A673 (cell line): Measurements from ENCODE around the gene KCNAB2. TPM values are rescaled to one million over a fixed set of nuclear protein-coding genes. Genes with fewer than 3 reads are reported as not detected.

ENCODE experiments used
- BruUV-seq: library from RNA; stranded (reverse); fragments of 400-500 nt; replicated peaks from 2 replicates; lab custom pipeline; 2021; lab: Mats Ljungman, UMichigan
- CTCF ChIA-PET: fragments of 300-600 bp; sonication (Branson Sonifier 250); formaldehyde crosslinking; loops from one replicate; lab custom pipeline; 2022; ENCODE audit warnings: antibody characterized with exemption; lab: Charles Lee
- POLR2A ChIA-PET: fragments of 300-600 bp; sonication (Branson Sonifier 250); formaldehyde crosslinking; loops from one replicate; lab custom pipeline; 2022; ENCODE audit warnings: antibody characterized with exemption; ENCODE audit not compliant: low non-redundant PET; lab: Charles Lee
- DNase-seq: peaks from one replicate; pipeline ENCODE4 v3.0.0-alpha.2; 2015; ENCODE audit warnings: low spot score
- H3K27ac ChIP-seq: fragments of 200-600 bp; sonication (generic); 2 replicates; pipeline ENCODE4 v1.5.1; 2016; ENCODE audit warnings: mixed run types, low read depth, mild to moderate bottlenecking, mixed read lengths, antibody characterized with exemption, low read length; ENCODE audit not compliant: poor library complexity, severe bottlenecking
- H3K27me3 ChIP-seq: fragments of 200-600 bp; sonication (generic); replicated peaks from 2 replicates; pipeline ENCODE4 v1.6.1; 2017; ENCODE audit warnings: mixed run types, low read depth, mild to moderate bottlenecking, mixed read lengths, antibody characterized with exemption, low read length; ENCODE audit not compliant: insufficient read depth, poor library complexity
- H3K36me3 ChIP-seq: fragments of 200-600 bp; sonication (generic); 2 replicates; pipeline ENCODE4 v1.6.1; 2016; ENCODE audit warnings: mixed run types, mild to moderate bottlenecking, mixed read lengths, antibody characterized with exemption, low read length; ENCODE audit not compliant: insufficient read depth, poor library complexity, severe bottlenecking
- H3K4me1 ChIP-seq: fragments of 200-600 bp; sonication (generic); 2 replicates; pipeline ENCODE4 v1.6.1; 2017; ENCODE audit warnings: mixed run types, mild to moderate bottlenecking, mixed read lengths, antibody characterized with exemption, low read length; ENCODE audit not compliant: insufficient read depth, poor library complexity, severe bottlenecking
- H3K4me3 ChIP-seq: fragments of 200-600 bp; sonication (generic); 2 replicates; pipeline ENCODE4 v1.5.1; 2016; ENCODE audit warnings: low read depth, mixed run types, mild to moderate bottlenecking, mixed read lengths, low read length; ENCODE audit not compliant: poor library complexity, severe bottlenecking
- H3K9me3 ChIP-seq: fragments of 200-600 bp; sonication (generic); 2 replicates; pipeline ENCODE4 v1.6.1; 2016; ENCODE audit warnings: mixed run types, low read depth, mild to moderate bottlenecking, mixed read lengths, antibody characterized with exemption, low read length; ENCODE audit not compliant: poor library complexity, severe bottlenecking
- EZH2 ChIP-seq: fragments of 200-600 bp; sonication (generic); IDR thresholded peaks from 2 replicates; pipeline ENCODE4 v1.6.1; 2017; ENCODE audit warnings: borderline replicate concordance, low read depth, mild to moderate bottlenecking, mixed read lengths, antibody characterized with exemption, low read length; ENCODE audit not compliant: poor library complexity, severe bottlenecking
- intact Hi-C: fragments of 100-400 bp; cut with micrococcal nuclease; formaldehyde crosslinking; loops from one replicate; pipeline ENCODE4 v1.10.0; 2022; ENCODE audit not compliant: unreplicated experiment
- total RNA-seq: library from RNA; stranded (reverse); gene quantifications from 2 replicates; pipeline ENCODE4 v1.2.3, GENCODE V29; 2021
- TF ChIP-seq, protein P1 (sequence below): fragments of 300-800, 200-600 bp; sonication (generic); conservative IDR thresholded peaks from 2 replicates; pipeline ENCODE4 v1.5.1; 2017; ENCODE audit warnings: low read depth, mild to moderate bottlenecking, antibody characterized with exemption, low read length, moderate library complexity, mixed read lengths

The KCNAB2 gene
- total RNA-seq, 1 experiment from 2014 or later = 6.4 TPM

DNA sequence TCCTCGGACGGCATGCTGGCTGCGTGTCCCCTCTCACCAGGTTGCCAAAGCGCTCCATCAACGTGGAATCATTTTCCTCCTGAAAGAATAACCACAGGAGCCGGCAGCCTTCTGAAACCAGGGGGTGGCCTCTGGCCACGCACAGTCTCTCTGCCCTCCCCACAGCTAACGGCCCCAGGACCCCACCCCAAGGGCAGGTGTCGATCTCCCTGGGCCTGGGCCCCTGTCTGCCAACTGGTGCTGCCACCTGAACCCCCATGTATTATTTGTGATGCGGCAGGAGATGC lies 46.1 kb downstream of the KCNAB2 start:
- Histone ChIP-seq H3K4me1 (no peaks in the 10 kb centered on the region), H3K27me3 (no peaks in the 10 kb centered on the region), H3K9me3 (no peaks in the 10 kb centered on the region), H3K27ac (no peak overlapping the region), H3K4me3 (no peak overlapping the region), H3K36me3 (no peaks in the 10 kb centered on the region)
- intact Hi-C loops = no loop called here
- no peak for DNase-seq
- no TSS peak for BruUV-seq
- TF ChIP-seq EZH2 = no peak
- TF ChIP-seq, protein P1, sequence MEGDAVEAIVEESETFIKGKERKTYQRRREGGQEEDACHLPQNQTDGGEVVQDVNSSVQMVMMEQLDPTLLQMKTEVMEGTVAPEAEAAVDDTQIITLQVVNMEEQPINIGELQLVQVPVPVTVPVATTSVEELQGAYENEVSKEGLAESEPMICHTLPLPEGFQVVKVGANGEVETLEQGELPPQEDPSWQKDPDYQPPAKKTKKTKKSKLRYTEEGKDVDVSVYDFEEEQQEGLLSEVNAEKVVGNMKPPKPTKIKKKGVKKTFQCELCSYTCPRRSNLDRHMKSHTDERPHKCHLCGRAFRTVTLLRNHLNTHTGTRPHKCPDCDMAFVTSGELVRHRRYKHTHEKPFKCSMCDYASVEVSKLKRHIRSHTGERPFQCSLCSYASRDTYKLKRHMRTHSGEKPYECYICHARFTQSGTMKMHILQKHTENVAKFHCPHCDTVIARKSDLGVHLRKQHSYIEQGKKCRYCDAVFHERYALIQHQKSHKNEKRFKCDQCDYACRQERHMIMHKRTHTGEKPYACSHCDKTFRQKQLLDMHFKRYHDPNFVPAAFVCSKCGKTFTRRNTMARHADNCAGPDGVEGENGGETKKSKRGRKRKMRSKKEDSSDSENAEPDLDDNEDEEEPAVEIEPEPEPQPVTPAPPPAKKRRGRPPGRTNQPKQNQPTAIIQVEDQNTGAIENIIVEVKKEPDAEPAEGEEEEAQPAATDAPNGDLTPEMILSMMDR = no peak
- ChIA-PET CTCF (no interaction called here), POLR2A (no interaction called here)

DNA sequence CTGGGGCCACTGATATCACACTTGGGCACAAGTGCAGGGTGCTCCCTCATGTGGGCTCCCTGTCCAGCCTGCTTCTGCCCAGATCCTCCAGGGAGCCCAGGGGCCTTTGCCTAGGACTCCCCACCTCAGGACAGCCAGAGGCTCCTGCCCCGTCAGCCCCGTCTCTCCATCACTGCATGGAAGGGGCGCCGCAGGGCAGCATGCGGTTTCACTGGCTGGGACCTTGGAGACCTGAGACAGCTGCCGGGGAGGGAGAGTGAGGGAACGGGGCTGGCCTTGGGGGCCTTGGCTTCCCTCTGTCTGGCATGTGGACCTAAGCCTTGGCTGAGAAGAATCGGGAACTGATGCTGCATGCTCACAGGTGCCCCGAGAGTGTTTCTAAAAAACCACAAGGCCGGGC lies 46.5 kb downstream of the KCNAB2 start:
- CTCF ChIA-PET = no interaction called here
- no peak overlapping the region for H3K4me3 ChIP-seq
- DNase-seq = no peak
- no peak overlapping the region for H3K27ac ChIP-seq
- BruUV-seq = no TSS peak
- H3K27me3 ChIP-seq = no peaks in the 10 kb centered on the region
- POLR2A ChIA-PET = no interaction called here
- H3K4me1 ChIP-seq = no peaks in the 10 kb centered on the region
- intact Hi-C loops = no loop called here
- no peaks in the 10 kb centered on the region for H3K36me3 ChIP-seq
- TF ChIP-seq, protein P1 = no peak
- TF ChIP-seq EZH2 = no peak
- no peaks in the 10 kb centered on the region for H3K9me3 ChIP-seq

DNA sequence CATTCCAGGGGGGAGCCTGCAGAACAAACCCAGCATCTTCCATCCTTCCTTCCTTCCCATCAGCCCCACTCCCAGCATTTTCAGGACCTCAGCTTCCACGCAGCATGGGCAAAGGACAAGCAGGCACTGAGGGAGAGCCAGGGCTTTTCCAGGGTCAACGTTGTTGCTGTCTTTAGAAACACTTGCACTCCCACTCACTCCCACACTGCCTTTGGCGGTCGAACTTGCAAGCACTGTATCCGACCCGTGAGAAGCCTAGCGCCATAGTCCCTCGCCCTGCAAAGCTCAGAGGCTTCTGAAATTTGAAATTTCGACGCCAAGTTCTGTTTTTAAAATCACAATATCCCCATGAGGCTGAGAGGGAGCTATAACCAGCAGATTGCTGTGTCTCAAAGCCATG lies 47.4 kb downstream of the KCNAB2 start:
- Histone ChIP-seq H3K9me3 (no peaks in the 10 kb centered on the region), H3K4me3 (no peak overlapping the region), H3K27ac (no peak overlapping the region), H3K36me3 (no peaks in the 10 kb centered on the region), H3K4me1 (no peaks in the 10 kb centered on the region), H3K27me3 (no peaks in the 10 kb centered on the region)
- no TSS peak for BruUV-seq
- POLR2A ChIA-PET = no interaction called here
- no peak for TF ChIP-seq EZH2
- TF ChIP-seq, protein P1 = no peak
- intact Hi-C loops = no loop called here
- CTCF ChIA-PET = no interaction called here
- DNase-seq = no peak
